ENCODE results near the gene DDHD1.
"Not testable (repeated sequence)": the region's sequence is repeated elsewhere in the genome, so short reads cannot be mapped to it uniquely, and the experiment has no call there.

GRCh38 chr14:53121419-53121818 is 31.7 kb downstream of the DDHD1 start:
- not testable (repeated sequence) for TF ChIP-seq CTCF, POLR2A (IDR thresholded peaks at IDR 0.05)

All from lower leg skin (tissue), 3 donors.